Measurements from ENCODE around the gene AARS2.

DNA sequence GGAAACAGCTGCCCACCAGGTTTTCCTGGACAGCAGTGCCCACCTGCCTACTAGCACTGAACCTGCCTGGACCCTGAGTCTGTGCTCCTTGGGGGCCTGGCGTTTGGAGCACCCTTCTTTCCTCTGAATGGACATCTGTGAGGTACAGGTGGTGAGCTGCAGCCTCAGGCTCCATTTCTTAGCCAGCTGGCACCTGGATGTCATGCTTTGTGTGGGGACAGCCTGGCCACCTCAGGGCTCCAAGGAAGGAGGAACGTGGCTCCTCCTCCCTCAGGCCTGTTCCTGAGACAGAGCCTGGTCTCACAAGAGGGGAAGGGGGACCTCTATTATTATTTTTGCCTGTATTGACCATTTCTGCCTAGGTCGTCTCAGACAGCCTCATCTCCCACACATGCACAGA is 34.8 kb downstream of the AARS2 start:
- TF ChIP-seq, protein P1, sequence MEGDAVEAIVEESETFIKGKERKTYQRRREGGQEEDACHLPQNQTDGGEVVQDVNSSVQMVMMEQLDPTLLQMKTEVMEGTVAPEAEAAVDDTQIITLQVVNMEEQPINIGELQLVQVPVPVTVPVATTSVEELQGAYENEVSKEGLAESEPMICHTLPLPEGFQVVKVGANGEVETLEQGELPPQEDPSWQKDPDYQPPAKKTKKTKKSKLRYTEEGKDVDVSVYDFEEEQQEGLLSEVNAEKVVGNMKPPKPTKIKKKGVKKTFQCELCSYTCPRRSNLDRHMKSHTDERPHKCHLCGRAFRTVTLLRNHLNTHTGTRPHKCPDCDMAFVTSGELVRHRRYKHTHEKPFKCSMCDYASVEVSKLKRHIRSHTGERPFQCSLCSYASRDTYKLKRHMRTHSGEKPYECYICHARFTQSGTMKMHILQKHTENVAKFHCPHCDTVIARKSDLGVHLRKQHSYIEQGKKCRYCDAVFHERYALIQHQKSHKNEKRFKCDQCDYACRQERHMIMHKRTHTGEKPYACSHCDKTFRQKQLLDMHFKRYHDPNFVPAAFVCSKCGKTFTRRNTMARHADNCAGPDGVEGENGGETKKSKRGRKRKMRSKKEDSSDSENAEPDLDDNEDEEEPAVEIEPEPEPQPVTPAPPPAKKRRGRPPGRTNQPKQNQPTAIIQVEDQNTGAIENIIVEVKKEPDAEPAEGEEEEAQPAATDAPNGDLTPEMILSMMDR (IDR thresholded peaks at IDR 0.05), result no peak
- no peak for TF ChIP-seq POLR2A (IDR thresholded peaks at IDR 0.05)

All from body of pancreas (tissue), 4 donors.